Embryonic facial prominence (tissue), 1 donor: ENCODE results near the gene MASP2.
"Not testable (repeated sequence)": the region's sequence is repeated elsewhere in the genome, so short reads cannot be mapped to it uniquely, and the experiment has no call there.

Experiments used
- DNase-seq: peaks from one replicate; pipeline ENCODE4 v3.0.0-alpha.2; 2016; ENCODE audit errors: extremely low spot score

The MASP2 gene

GRCh38 chr1:11058595-11059154, 11.6 kb upstream of the MASP2 start:
- no peak for DNase-seq

DNA sequence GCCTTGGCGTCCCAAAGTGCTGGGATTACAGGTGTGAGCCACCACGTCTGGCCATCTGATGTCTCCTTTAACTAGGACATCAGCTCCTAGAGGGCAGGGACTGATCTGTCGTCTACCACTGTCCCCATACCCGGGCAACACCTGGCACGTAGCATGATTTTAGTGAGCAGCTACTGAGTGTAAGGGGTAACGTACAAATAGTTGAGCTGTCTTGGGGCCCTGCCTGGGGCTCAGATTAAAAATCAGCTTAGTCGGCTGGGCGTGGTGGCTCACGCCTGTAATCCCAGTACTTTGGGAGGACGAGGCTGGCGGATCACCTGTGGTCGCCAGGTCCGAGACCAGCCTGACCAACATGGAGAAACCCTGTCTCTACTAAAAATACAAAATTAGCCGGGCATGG, 11.0 kb upstream of the MASP2 start:
- DNase-seq = no peak

- DNase-seq = no peak
These were observed 10.4 kb upstream of the MASP2 start for GRCh38 chr1:11057477-11057876.

- no peak for DNase-seq
These were observed 9.5 kb upstream of the MASP2 start for GRCh38 chr1:11056504-11056903.

GRCh38 chr1:11055676-11056075, 8.6 kb upstream of the MASP2 start:
- no peak for DNase-seq

GRCh38 chr1:11054666-11055065, 7.6 kb upstream of the MASP2 start:
- no peak for DNase-seq

DNA sequence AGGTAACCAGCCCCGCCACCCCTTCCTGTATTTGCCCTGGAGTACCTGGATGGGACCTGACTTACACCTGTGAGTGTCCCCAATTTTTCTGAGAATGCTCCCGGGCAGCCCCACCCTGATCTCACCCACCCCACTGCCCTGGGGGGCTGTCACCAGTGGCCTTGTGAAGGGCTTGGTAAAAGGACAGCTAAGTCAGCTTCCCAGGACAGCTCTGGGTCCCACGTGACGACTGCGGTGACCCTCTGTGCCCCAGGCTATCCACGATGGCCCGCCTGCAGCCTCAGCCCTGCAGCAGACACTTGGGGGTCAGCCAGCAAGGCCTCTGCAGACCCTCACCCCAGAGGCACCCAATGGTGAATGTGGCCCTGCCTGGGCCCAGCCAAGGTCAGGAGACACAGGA, 7.1 kb upstream of the MASP2 start:
- no peak for DNase-seq

DNA sequence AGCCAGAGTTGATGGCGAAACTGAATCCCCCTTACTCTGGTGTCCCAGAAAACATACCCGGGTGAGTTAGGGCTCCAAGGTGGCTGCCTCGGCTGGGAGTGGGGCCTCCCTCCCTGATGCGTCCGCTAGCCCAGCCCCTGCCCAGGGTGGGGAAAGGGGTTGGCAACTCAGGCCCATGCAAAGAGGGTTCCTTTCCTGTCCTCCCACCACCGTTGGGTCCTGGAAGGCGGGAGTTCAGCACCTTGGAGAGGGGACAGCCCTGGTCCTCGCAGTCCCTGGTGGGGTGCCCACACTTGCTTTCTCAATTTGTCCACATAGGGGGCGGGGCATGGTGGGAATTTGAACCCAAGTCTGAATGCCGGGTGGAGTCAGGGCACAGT, 6.7 kb upstream of the MASP2 start:
- no peak for DNase-seq

GRCh38 chr1:11052839-11053757, 6.1 kb upstream of the MASP2 start:
- DNase-seq = no peak

DNA sequence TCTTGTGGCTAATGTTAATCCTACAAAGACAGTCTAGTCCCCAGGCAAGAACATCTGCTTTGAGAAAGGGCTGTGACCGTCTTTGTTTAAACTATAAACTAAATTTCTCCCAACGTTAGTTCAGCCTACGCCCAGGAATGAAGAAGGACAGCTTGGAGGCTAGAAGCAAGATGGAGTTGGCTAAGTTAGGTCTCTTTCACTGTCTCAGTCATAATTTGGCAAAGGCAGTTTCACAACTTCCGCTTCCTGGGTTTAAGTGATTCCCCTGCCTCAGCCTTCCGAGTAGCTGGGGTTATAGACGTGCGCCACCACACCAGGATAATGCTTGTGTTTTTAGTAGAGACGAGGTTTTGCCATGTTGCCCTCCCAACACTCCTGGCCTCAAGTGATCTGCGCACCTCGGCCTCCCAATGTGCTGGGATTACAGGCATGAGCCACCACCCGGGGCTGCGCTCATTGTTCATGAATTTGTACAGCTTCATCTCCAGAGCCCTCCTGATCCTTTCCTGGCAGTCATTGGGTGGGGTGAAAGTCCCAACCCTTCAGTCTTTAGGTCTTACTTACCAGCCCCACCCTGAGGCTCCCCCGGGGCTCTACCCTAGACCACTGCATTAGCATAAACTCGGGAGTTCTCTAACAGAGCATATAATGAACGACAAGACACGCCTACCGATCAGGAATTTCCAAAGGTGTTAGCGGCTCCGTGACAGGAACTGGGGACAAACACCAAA, 4.9 kb upstream of the MASP2 start:
- DNase-seq = no peak

GRCh38 chr1:11051121-11051520, 4.1 kb upstream of the MASP2 start:
- DNase-seq = not testable (repeated sequence)

- no peak for DNase-seq
These were observed 821 bp downstream of the MASP2 start for GRCh38 chr1:11046270-11046566.

- DNase-seq = no peak
These were observed 1.4 kb downstream of the MASP2 start for GRCh38 chr1:11045428-11046269.

- DNase-seq = no peak
These were observed 2.1 kb downstream of the MASP2 start for GRCh38 chr1:11044849-11045427.

DNA sequence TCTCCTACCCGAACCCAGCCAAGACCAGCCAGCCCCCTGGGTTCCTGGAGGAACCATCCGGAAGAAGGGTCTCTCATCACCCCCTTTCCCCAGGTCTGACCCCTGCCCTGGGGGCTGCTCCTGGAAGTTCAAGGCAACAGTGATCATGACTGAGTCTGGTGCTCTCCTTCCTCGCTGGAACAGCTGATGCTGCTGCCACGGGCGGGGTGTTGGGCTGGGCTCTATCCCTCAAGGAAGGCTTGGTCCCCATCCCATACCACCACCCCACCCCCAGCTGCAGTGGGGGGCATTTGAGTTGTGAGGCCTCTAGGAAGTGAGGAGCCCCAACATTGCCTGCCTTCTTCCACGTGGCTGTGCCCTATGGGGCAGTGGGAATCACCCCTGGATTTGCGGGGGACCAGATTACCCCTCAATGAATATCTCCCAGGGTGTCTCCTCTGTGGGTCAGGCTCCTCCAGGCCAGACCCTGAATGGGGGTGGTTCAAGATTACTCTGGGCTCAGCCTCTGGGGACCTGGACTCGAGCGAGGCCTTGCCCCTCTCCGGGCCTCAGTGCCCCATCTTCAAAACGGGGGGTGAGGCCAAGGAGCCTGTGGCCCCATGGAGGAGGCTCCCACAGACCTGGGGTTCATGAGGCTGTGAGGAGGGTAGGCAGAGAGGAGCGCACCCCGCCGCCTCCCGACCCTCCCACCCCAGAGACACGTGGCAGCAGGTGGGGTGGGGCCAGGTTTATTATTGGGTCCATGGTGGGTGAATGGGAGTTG, 2.8 kb downstream of the MASP2 start:
- DNase-seq = no peak

- DNase-seq = no peak
These were observed 3.8 kb downstream of the MASP2 start for GRCh38 chr1:11042995-11043874.

GRCh38 chr1:11042065-11042464, 5.0 kb downstream of the MASP2 start:
- no peak for DNase-seq

GRCh38 chr1:11041048-11041447, 6.0 kb downstream of the MASP2 start:
- no peak for DNase-seq

DNA sequence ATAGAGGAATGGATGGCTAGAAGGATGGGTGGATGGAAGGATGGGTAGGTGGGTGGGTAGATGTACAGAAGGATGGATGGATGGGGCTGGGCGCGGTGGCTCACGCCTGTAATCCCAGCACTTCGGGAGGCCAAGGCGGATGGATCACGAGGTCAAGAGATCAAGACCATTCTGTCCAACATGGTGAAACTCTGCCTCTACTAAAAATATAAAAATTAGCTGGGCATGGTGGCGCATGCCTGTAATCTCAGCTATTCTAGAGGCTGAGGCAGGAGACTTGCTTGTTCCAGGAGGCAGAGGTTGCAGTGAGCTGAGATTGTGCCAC, 7.0 kb downstream of the MASP2 start:
- DNase-seq = not testable (repeated sequence)
